Osteoblast (primary cell): ENCODE data around the gene MMP2. TPM values are rescaled to one million over a fixed set of nuclear protein-coding genes. Genes with fewer than 3 reads are reported as not detected.

Experiments used
- DNase-seq: peaks from one replicate; pipeline ENCODE4 v3.0.0; 2011; ENCODE audit warnings: low spot score, mixed read lengths; ENCODE audit not compliant: insufficient read length; ENCODE audit errors: missing footprints
- H2AFZ ChIP-seq: 2 replicates; pipeline ENCODE4 v1.6.0; 2011; ENCODE audit warnings: mild to moderate bottlenecking, low read length
- H3K27ac ChIP-seq: 2 replicates; pipeline ENCODE4 v1.5.1; 2011; ENCODE audit warnings: mild to moderate bottlenecking, low read depth, low read length, moderate library complexity
- H3K27me3 ChIP-seq: 2 replicates; pipeline ENCODE4 v1.6.0; 2012; ENCODE audit warnings: mild to moderate bottlenecking, control low read depth, inconsistent platforms, low read length, moderate library complexity; ENCODE audit not compliant: insufficient read depth
- H3K36me3 ChIP-seq: 2 replicates; pipeline ENCODE4 v1.5.1; 2011; ENCODE audit warnings: mild to moderate bottlenecking, low read length, control low read depth, moderate library complexity; ENCODE audit not compliant: insufficient read depth
- H3K4me1 ChIP-seq: 2 replicates; pipeline ENCODE4 v1.5.1; 2011; ENCODE audit warnings: mild to moderate bottlenecking, low read length, control low read depth, moderate library complexity; ENCODE audit not compliant: insufficient read depth
- H3K4me2 ChIP-seq: 2 replicates; pipeline ENCODE4 v1.6.0; 2011; ENCODE audit warnings: mild to moderate bottlenecking, low read length; ENCODE audit not compliant: insufficient read depth
- H3K4me3 ChIP-seq: fragments of 200-600 bp; sonication (generic); 3 replicates; pipeline ENCODE4 v1.5.1; 2012; ENCODE audit warnings: mild to moderate bottlenecking, low read length, inconsistent platforms; ENCODE audit not compliant: insufficient read depth
- H3K79me2 ChIP-seq: 2 replicates; pipeline ENCODE4 v1.6.0; 2012; ENCODE audit warnings: mild to moderate bottlenecking, low read length, control low read depth, inconsistent platforms; ENCODE audit not compliant: insufficient read depth
- H3K9me3 ChIP-seq: 2 replicates; pipeline ENCODE4 v1.5.1; 2011; ENCODE audit warnings: low read depth, low read length, control low read depth
- H4K20me1 ChIP-seq: 2 replicates; pipeline ENCODE4 v1.6.0; 2012; ENCODE audit warnings: mild to moderate bottlenecking, low read length, control low read depth; ENCODE audit not compliant: insufficient read depth
- CTCF ChIP-seq: IDR thresholded peaks from 2 replicates; pipeline ENCODE4 v1.5.1; 2011; ENCODE audit warnings: mild to moderate bottlenecking, low read depth, low read length, moderate library complexity; ENCODE audit errors: extremely low read depth
- total RNA-seq: library from RNA; depleted of rRNA; stranded (reverse); fragments of >200 nt; gene quantifications from 2 replicates; pipeline ENCODE4 v1.2.3, GENCODE V29; 2012

The MMP2 gene
- total RNA-seq, 1 donor = 2,094 TPM

DNA sequence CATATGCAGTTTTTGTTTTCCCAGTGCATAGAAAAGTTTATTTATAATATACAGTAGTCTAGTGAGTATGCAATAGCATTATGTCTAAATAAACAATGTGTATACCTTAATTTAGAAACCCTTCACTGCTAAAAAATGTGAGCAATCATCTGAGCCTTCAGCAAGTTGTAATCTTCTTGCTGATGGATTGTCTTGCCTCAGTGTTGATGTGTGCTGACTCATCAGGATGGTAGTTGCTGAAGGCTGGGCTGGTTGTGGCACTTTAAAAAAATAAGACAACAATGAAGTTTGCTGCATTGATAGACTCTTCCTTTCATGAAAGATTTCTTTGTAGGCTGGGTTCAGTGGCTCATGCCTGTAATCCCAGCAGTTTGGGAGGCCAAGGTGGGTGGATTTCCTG lies 73.6 kb downstream of the MMP2 start:
- Histone ChIP-seq H3K79me2 (no peaks in the 10 kb centered on the region), H2AFZ (no peak overlapping the region), H3K4me2 (no peak overlapping the region), H3K4me1 (peaks cover 9% of the 10 kb centered on the region), H3K27me3 (no peaks in the 10 kb centered on the region), H3K36me3 (peaks cover 10% of the 10 kb centered on the region), H3K4me3 (no peak overlapping the region), H4K20me1 (no peaks in the 10 kb centered on the region), H3K27ac (peak overlapping the region; percentile 20), H3K9me3 (peaks cover 3% of the 10 kb centered on the region)
- no peak for TF ChIP-seq CTCF
- DNase-seq = peak; percentile 44

- Histone ChIP-seq H3K4me1 (peaks cover 25% of the 10 kb centered on the region), H3K36me3 (peaks cover 3% of the 10 kb centered on the region), H3K4me3 (no peak overlapping the region), H3K4me2 (no peak overlapping the region), H3K27ac (no peak overlapping the region), H4K20me1 (peaks cover 2% of the 10 kb centered on the region), H2AFZ (no peak overlapping the region), H3K9me3 (peaks cover 3% of the 10 kb centered on the region), H3K79me2 (no peaks in the 10 kb centered on the region), H3K27me3 (no peaks in the 10 kb centered on the region)
- no peak for TF ChIP-seq CTCF
- no peak for DNase-seq
These were observed 76.4 kb downstream of the MMP2 start for GRCh38 chr16:55555436-55555835.

Other genes starting within 250 kb of the MMP2 start
- 1.2 and 1.4 TPM in 2 replicates for gene IRX6, start 155.0 kb upstream of the MMP2 start, total RNA-seq
- gene LPCAT2, start 29.9 kb downstream of the MMP2 start, total RNA-seq = 19.4 and 23.5 TPM in 2 replicates
- gene CAPNS2, start 87.5 kb downstream of the MMP2 start, total RNA-seq = 1.1 and 2.1 TPM in 2 replicates
- gene SLC6A2, start 176.8 kb downstream of the MMP2 start, total RNA-seq = not detected in 2 replicates